Esophagus muscularis mucosa (tissue), 3 donors: ENCODE results near the gene TRPT1.

Experiments used
- CTCF ChIP-seq, 3 experiments: fragments of 200-600 bp in 2 of 3; fragments of 450-650 bp in 1 of 3; sonication (generic) in 2 of 3; IDR thresholded peaks; one replicate each; pipeline ENCODE4 v1.5.1; 2017 to 2019; ENCODE audit warnings: antibody characterized with exemption in 3 of 3, mild to moderate bottlenecking in 2 of 3, moderate library complexity in 1 of 3
- POLR2A ChIP-seq: fragments of 450-650 bp; IDR thresholded peaks from one replicate; pipeline ENCODE4 v1.6.1; 2017; ENCODE audit warnings: antibody characterized with exemption, moderate library complexity, mild to moderate bottlenecking, low read depth
- POLR2AphosphoS5 ChIP-seq, 2 donors: sonication (generic); formaldehyde crosslinking; IDR thresholded peaks; one replicate each; pipeline ENCODE4 v1.6.1; 2017; ENCODE audit warnings: antibody characterized with exemption in 2 of 2

GRCh38 chr11:64220798-64221197 is 5.2 kb downstream of the TRPT1 start:
- TF ChIP-seq CTCF (IDR thresholded peaks at IDR 0.05) (no peak), POLR2A (no peak), POLR2AphosphoS5 (IDR thresholded peaks at IDR 0.05) (no peak)
